GM10847 (cell line): ENCODE results near the gene FGF14.

ENCODE experiments used
- POLR2A ChIP-seq: IDR thresholded peaks from 2 replicates; pipeline ENCODE4 v1.6.1; 2011; ENCODE audit not compliant: insufficient read length; ENCODE audit errors: extremely low read depth

FGF14 gene

GRCh38 chr13:102198418-102199311, 203.2 kb downstream of the FGF14 start:
- no peak for TF ChIP-seq POLR2A

- no peak for TF ChIP-seq POLR2A
Observed at GRCh38 chr13:102197193-102197592, 204.7 kb downstream of the FGF14 start.

- TF ChIP-seq POLR2A, result no peak
Observed at GRCh38 chr13:102195566-102196462, 206.0 kb downstream of the FGF14 start.

GRCh38 chr13:102192858-102193257, 209.0 kb downstream of the FGF14 start:
- TF ChIP-seq POLR2A, result no peak

GRCh38 chr13:102191951-102192502, 209.8 kb downstream of the FGF14 start:
- TF ChIP-seq POLR2A, result no peak

GRCh38 chr13:102190930-102191329, 210.9 kb downstream of the FGF14 start:
- TF ChIP-seq POLR2A, result no peak

- no peak for TF ChIP-seq POLR2A
Observed at GRCh38 chr13:102187313-102187712, 214.5 kb downstream of the FGF14 start.

GRCh38 chr13:102185375-102185984, 216.4 kb downstream of the FGF14 start:
- TF ChIP-seq POLR2A, result no peak

GRCh38 chr13:102183509-102184182, 218.2 kb downstream of the FGF14 start:
- no peak for TF ChIP-seq POLR2A

GRCh38 chr13:102182170-102182569, 219.7 kb downstream of the FGF14 start:
- TF ChIP-seq POLR2A, result no peak

- no peak for TF ChIP-seq POLR2A
Observed at GRCh38 chr13:102177431-102177830, 224.4 kb downstream of the FGF14 start.

GRCh38 chr13:102176846-102177245, 225.0 kb downstream of the FGF14 start:
- TF ChIP-seq POLR2A, result no peak

GRCh38 chr13:102172406-102172805, 229.4 kb downstream of the FGF14 start:
- TF ChIP-seq POLR2A, result no peak

- TF ChIP-seq POLR2A, result no peak
Observed at GRCh38 chr13:102170305-102170704, 231.5 kb downstream of the FGF14 start.

- no peak for TF ChIP-seq POLR2A
Observed at GRCh38 chr13:102169471-102170015, 232.3 kb downstream of the FGF14 start.

GRCh38 chr13:102152790-102153189, 249.1 kb downstream of the FGF14 start:
- TF ChIP-seq POLR2A, result no peak
